IMR-90 (cell line): ENCODE results near the gene ATP1B2. TPM values are rescaled to one million over a fixed set of nuclear protein-coding genes. Genes with fewer than 3 reads are reported as not detected.

ENCODE experiments used
- ATAC-seq: fragments of 200-7000 bp; cut with Tn5 transposase; 2 replicates; pipeline ENCODE4 v1.9.1; 2020; ENCODE audit warnings: low read depth, mild to moderate bottlenecking, moderate library complexity
- BruUV-seq: library from RNA; stranded (reverse); fragments of 400-500 nt; replicated peaks from 2 replicates; lab custom pipeline; 2021; lab: Mats Ljungman, UMichigan
- CTCF ChIA-PET: fragments of 300-600 bp; formaldehyde crosslinking; extraction: SDS; loops from one replicate; lab custom pipeline; 2021; ENCODE audit warnings: antibody characterized with exemption; lab: Yijun Ruan, JAX
- POLR2A ChIA-PET: fragments of 300-600 bp; sonication (Branson Sonifier 250); formaldehyde crosslinking; loops from one replicate; lab custom pipeline; 2022; ENCODE audit warnings: antibody characterized with exemption; ENCODE audit not compliant: unreplicated experiment; lab: Charles Lee
- DNase-seq: peaks from one replicate; pipeline ENCODE4 v3.0.0; 2013
- H2AFZ ChIP-seq: replicated peaks from 2 replicates; pipeline ENCODE3; 2013; ENCODE audit warnings: low read length, mild to moderate bottlenecking; ENCODE audit not compliant: poor library complexity
- H2AK5ac ChIP-seq: 2 replicates; pipeline ENCODE4 v1.6.1; 2013; ENCODE audit warnings: low read depth, low read length, inconsistent platforms
- H2AK9ac ChIP-seq: replicated peaks from 2 replicates; pipeline ENCODE3; 2013; ENCODE audit warnings: mild to moderate bottlenecking, low read depth, low read length, moderate library complexity; ENCODE audit not compliant: poor library complexity
- H2BK120ac ChIP-seq: 2 replicates; pipeline ENCODE4 v1.6.1; 2013; ENCODE audit warnings: low read depth, low read length, inconsistent platforms
- H2BK15ac ChIP-seq: 3 replicates; pipeline ENCODE4 v1.6.1; 2013; ENCODE audit warnings: low read depth, low read length, inconsistent platforms
- H2BK20ac ChIP-seq: 2 replicates; pipeline ENCODE4 v1.6.1; 2013; ENCODE audit warnings: low read depth, mild to moderate bottlenecking, inconsistent platforms, low read length, moderate library complexity
- H2BK5ac ChIP-seq: 2 replicates; pipeline ENCODE4 v1.6.1; 2013; ENCODE audit warnings: mild to moderate bottlenecking, low read depth, low read length, inconsistent platforms; ENCODE audit not compliant: poor library complexity, severe bottlenecking
- H3K14ac ChIP-seq: replicated peaks from 2 replicates; pipeline ENCODE4 v1.6.1; 2013; ENCODE audit warnings: low read depth, low read length, inconsistent platforms
- H3K18ac ChIP-seq: 2 replicates; pipeline ENCODE4 v1.6.1; 2013; ENCODE audit warnings: low read depth, low read length, control low read depth
- H3K23ac ChIP-seq: 2 replicates; pipeline ENCODE4 v1.6.1; 2013; ENCODE audit warnings: low read depth, low read length, inconsistent platforms
- H3K27ac ChIP-seq: 2 replicates; pipeline ENCODE4 v1.5.1; 2013; ENCODE audit warnings: mild to moderate bottlenecking, control low read depth, low read length; ENCODE audit not compliant: insufficient read depth
- H3K27me3 ChIP-seq: 2 replicates; pipeline ENCODE4 v1.6.1; 2013; ENCODE audit warnings: low read length; ENCODE audit not compliant: control insufficient read depth, insufficient read depth
- H3K36me3 ChIP-seq: 2 replicates; pipeline ENCODE4 v1.6.1; 2013; ENCODE audit warnings: low read length, mixed read lengths; ENCODE audit not compliant: control insufficient read depth, insufficient read depth
- H3K4ac ChIP-seq: 2 replicates; pipeline ENCODE4 v1.6.1; 2013; ENCODE audit warnings: low read depth, low read length, inconsistent platforms
- H3K4me1 ChIP-seq: 2 replicates; pipeline ENCODE4 v1.6.1; 2013; ENCODE audit warnings: low read length, mixed read lengths; ENCODE audit not compliant: control insufficient read depth, insufficient read depth
- H3K4me2 ChIP-seq: 2 replicates; pipeline ENCODE4 v1.6.1; 2013; ENCODE audit warnings: low read depth, mild to moderate bottlenecking, control low read depth, low read length, moderate library complexity
- H3K4me3 ChIP-seq: 2 replicates; pipeline ENCODE4 v1.5.1; 2013; ENCODE audit warnings: low read depth, mild to moderate bottlenecking, control low read depth, low read length, moderate library complexity; ENCODE audit not compliant: insufficient read depth
- H3K56ac ChIP-seq: 2 replicates; pipeline ENCODE4 v1.6.1; 2013; ENCODE audit warnings: low read length, inconsistent platforms; ENCODE audit not compliant: insufficient read depth; ENCODE audit errors: extremely low read depth
- H3K79me1 ChIP-seq, 2 experiments: 2 replicates each; pipeline ENCODE4 v1.6.1; 2013; ENCODE audit warnings: low read length in 2 of 2, inconsistent platforms in 1 of 2, low read depth in 1 of 2
- H3K9ac ChIP-seq: 2 replicates; pipeline ENCODE4 v1.6.1; 2013; ENCODE audit warnings: low read depth, low read length, control low read depth
- H3K9me1 ChIP-seq: 2 replicates; pipeline ENCODE4 v1.6.1; 2013; ENCODE audit warnings: low read length, inconsistent platforms; ENCODE audit not compliant: insufficient read depth
- H3K9me3 ChIP-seq: 2 replicates; pipeline ENCODE4 v1.6.1; 2013; ENCODE audit warnings: low read length; ENCODE audit not compliant: control insufficient read depth, insufficient read depth
- H4K20me1 ChIP-seq: 2 replicates; pipeline ENCODE4 v1.6.1; 2013; ENCODE audit warnings: low read length, inconsistent platforms; ENCODE audit not compliant: insufficient read depth
- H4K5ac ChIP-seq: 2 replicates; pipeline ENCODE4 v1.6.1; 2013; ENCODE audit warnings: mild to moderate bottlenecking, low read depth, low read length, control low read depth
- H4K8ac ChIP-seq, 2 experiments: 2 replicates each; pipeline ENCODE4 v1.6.1; 2013; ENCODE audit warnings: low read depth in 2 of 2, low read length in 2 of 2, control low read depth in 1 of 2, inconsistent platforms in 1 of 2
- H4K91ac ChIP-seq: 2 replicates; pipeline ENCODE4 v1.6.1; 2013; ENCODE audit warnings: low read depth, low read length, inconsistent platforms; ENCODE audit not compliant: insufficient read depth
- CHD1 ChIP-seq: IDR thresholded peaks from 2 replicates; pipeline ENCODE4 v1.6.1; 2012; ENCODE audit warnings: low read depth, low read length, improper control_type of control experiment
- MXI1 ChIP-seq: IDR thresholded peaks from 2 replicates; pipeline ENCODE4 v1.6.1; 2012; ENCODE audit warnings: low read depth, mild to moderate bottlenecking, low read length, moderate library complexity, borderline replicate concordance
- WGBS, 2 experiments: methylation state at CpG; one replicate each; pipeline versions ENCODE4 v1.1.5 to v1.1.7; 2013; ENCODE audit warnings: missing lambda C conversion rate in 2 of 2; ENCODE audit not compliant: insufficient read length in 1 of 2; ENCODE audit errors: extremely low coverage in 2 of 2; 5-methylcytosine and 5-hydroxymethylcytosine counted together
- dilution Hi-C: fragments of 300-500 bp; cut with HindIII; formaldehyde crosslinking; loops from one replicate; pipeline ENCODE4 v1.14.3; 2018; ENCODE audit warnings: low sequenced_read_pairs; ENCODE audit not compliant: unreplicated experiment
- in situ Hi-C: fragments of 300-500 bp; cut with MboI; formaldehyde crosslinking; loops from 3 replicates; pipeline ENCODE4 v1.14.3; 2019; ENCODE audit warnings: low sequenced_read_pairs, inconsistent platforms, mixed read lengths
- intact Hi-C: fragments of 100-400 bp; cut with micrococcal nuclease; formaldehyde crosslinking; loops from 2 replicates; pipeline ENCODE4 v1.10.0; 2022
- polyA plus RNA-seq, 3 experiments: library from polyadenylated mRNA; depleted of rRNA; stranded (reverse); fragments of >200 nt; gene quantifications; 2 replicates each; pipeline ENCODE4 v1.2.3, GENCODE V29; 2012; ENCODE audit warnings: low replicate concordance in 1 of 3
- total RNA-seq: library from RNA; depleted of rRNA; stranded (reverse); fragments of >200 nt; gene quantifications from 2 replicates; pipeline ENCODE4 v1.2.3, GENCODE V29; 2012

Gene ATP1B2
- total and polyA plus RNA-seq, 2 of the 4 experiments (the other 2 are of a cell fraction) = 0.02 TPM; not detected in 1

DNA sequence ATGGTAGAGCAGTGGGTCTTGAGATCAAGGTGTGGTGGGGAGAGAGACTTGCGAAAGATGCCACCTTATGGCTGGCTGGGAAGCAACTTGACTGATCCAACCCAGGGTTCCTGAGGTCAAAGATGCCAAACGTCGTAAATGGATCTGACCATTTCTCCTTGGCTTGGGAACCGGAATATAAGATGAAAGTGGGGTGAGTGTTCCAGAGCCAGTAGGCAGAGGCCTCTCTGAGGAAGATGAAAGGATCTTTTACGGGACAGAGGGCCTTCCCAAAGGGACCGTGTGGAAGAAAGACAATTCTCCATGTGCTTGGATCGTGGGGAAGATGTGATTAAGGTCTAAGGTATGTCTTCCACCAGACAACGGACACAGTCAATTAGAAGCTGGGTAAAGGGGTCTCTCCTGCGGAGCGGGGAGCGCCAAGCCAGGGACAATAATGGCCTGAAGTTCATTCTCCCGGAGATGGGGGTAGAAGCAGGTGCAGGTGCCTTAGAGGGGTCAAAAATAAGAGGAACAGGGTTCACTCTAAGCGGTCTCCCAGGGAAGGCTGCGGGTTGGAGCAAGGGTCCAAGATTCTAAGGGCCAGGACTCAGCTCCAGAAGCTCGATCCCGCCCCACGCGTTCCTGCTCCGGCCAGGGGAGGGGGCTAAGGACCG, 36.8 kb upstream of the ATP1B2 start:
- peak overlapping the region; percentile 89 for H2AK9ac ChIP-seq
- H3K56ac ChIP-seq = peak overlapping the region; percentile 36
- peak overlapping the region; percentile 85 for H3K4ac ChIP-seq
- H3K9ac ChIP-seq = peak overlapping the region; percentile 79
- intact Hi-C loops = loop anchor here (2.0 kb wide), 1 partner anchor 73 kb away; the partner anchor contains the start of gene TP53
- ATAC-seq (no peak), DNase-seq (peak; percentile 50)
- peaks cover 9% of the 10 kb centered on the region for H3K4me1 ChIP-seq
- dilution Hi-C loops = no loop called here
- BruUV-seq = no TSS peak
- H3K27ac ChIP-seq = peak overlapping the region; percentile 75
- peak overlapping the region; percentile 33 for H2AK5ac ChIP-seq
- H4K8ac ChIP-seq = peak overlapping the region; percentile 1 to 44; a peak in 1 of 4 replicates
- H3K14ac ChIP-seq = peak overlapping the region; percentile 11
- peak overlapping the region; percentile 3; the same call in 1 of the 2 replicates for H2BK120ac ChIP-seq
- H3K9me1 ChIP-seq = peaks cover 16% of the 10 kb centered on the region
- peaks cover 48% of the 10 kb centered on the region for H4K20me1 ChIP-seq
- peaks cover 4% of the 10 kb centered on the region; the same call in 1 of the 2 replicates for H3K36me3 ChIP-seq
- TF ChIP-seq MXI1 (peak; percentile 77; the same call in 1 of the 2 replicates), CHD1 (no peak)
- H3K27me3 ChIP-seq = no peaks in the 10 kb centered on the region
- no peak overlapping the region for H4K5ac ChIP-seq
- no peak overlapping the region for H2BK20ac ChIP-seq
- WGBS, 2 experiments = 3% methylated on average over 9 of the region's 20 CpGs; no CpG with 5 or more reads in 1 of the 2 experiments
- ChIA-PET POLR2A (interaction anchor here (1.3 kb wide), 1 partner anchor 30 kb away, joined by 3 read pairs; the partner anchor contains the start of gene MPDU1), CTCF (interaction anchor here (1.0 to 2.2 kb wide), 3 partner anchors 14 to 73 kb away, joined by 4 to 14 read pairs (median 12); partner anchors contain the start of genes SAT2 and TP53)
- peak overlapping the region; percentile 40 for H4K91ac ChIP-seq
- in situ Hi-C loops = no loop called here
- peak overlapping the region; percentile 14 for H3K23ac ChIP-seq
- H3K9me3 ChIP-seq = no peaks in the 10 kb centered on the region
- H2BK15ac ChIP-seq = peak overlapping the region; percentile 18; the same call in 1 of the 3 replicates
- H3K4me2 ChIP-seq = peak overlapping the region; percentile 89
- peaks cover 36 to 51% of the 10 kb centered on the region in 2 experiments for H3K79me1 ChIP-seq
- H2BK5ac ChIP-seq = peak overlapping the region; percentile 44
- H3K18ac ChIP-seq = peak overlapping the region; percentile 6; the same call in 1 of the 2 replicates
- H3K4me3 ChIP-seq = peak overlapping the region; percentile 78
- H2AFZ ChIP-seq = peak overlapping the region; percentile 91
